HepG2 (cell line): ENCODE data around the gene RBM45. TPM values are rescaled to one million over a fixed set of nuclear protein-coding genes. Genes with fewer than 3 reads are reported as not detected.

Source experiments
- BRCA1 ChIP-seq: sonication (generic); formaldehyde crosslinking; IDR thresholded peaks from 2 replicates; pipeline ENCODE4 v1.4.0; 2020; ENCODE audit warnings: missing genetic modification reagents
- CHD2 ChIP-seq: IDR thresholded peaks from 2 replicates; pipeline ENCODE4 v1.6.1; 2011; ENCODE audit warnings: low read depth, low read length, improper control_type of control experiment
- GFI1 ChIP-seq: sonication (generic); formaldehyde crosslinking; IDR thresholded peaks from 2 replicates; pipeline ENCODE4 v1.5.0; 2020; ENCODE audit warnings: missing genetic modification reagents, mild to moderate bottlenecking, borderline replicate concordance
- HOXA3 ChIP-seq: sonication (generic); formaldehyde crosslinking; IDR thresholded peaks from 2 replicates; pipeline ENCODE4 v1.5.0; 2020; ENCODE audit warnings: missing genetic modification reagents
- HOXA9 ChIP-seq: sonication (generic); formaldehyde crosslinking; IDR thresholded peaks from 2 replicates; pipeline ENCODE4 v1.8.1; 2022; ENCODE audit warnings: missing genetic modification reagents, mild to moderate bottlenecking, moderate library complexity, borderline replicate concordance
- LCORL ChIP-seq, 2 experiments: fragments of 450-650 bp in 1 of 2; sonication (generic) in 1 of 2; formaldehyde crosslinking in 1 of 2; IDR thresholded peaks; 2 replicates each; pipeline versions ENCODE4 v1.5.0 to v1.6.1; 2017 to 2020; ENCODE audit warnings: antibody characterized with exemption in 1 of 2, missing genetic modification reagents in 1 of 2
- MBD4 ChIP-seq: IDR thresholded peaks from 2 replicates; pipeline ENCODE4 v1.6.1; 2012; ENCODE audit warnings: low read length, inconsistent platforms, borderline replicate concordance
- NAIF1 ChIP-seq: sonication (generic); formaldehyde crosslinking; IDR thresholded peaks from 2 replicates; pipeline ENCODE4 v1.5.0; 2020; ENCODE audit warnings: mild to moderate bottlenecking, missing genetic modification reagents, borderline replicate concordance
- NFATC3 ChIP-seq: sonication (generic); formaldehyde crosslinking; IDR thresholded peaks from 2 replicates; pipeline ENCODE4 v1.5.1; 2020; ENCODE audit warnings: mild to moderate bottlenecking, missing genetic modification reagents
- ZNF20 ChIP-seq: sonication (generic); formaldehyde crosslinking; IDR thresholded peaks from 2 replicates; pipeline ENCODE4 v1.4.0; 2020; ENCODE audit warnings: mild to moderate bottlenecking, moderate library complexity, missing genetic modification reagents
- ZNF264 ChIP-seq: sonication (generic); formaldehyde crosslinking; IDR thresholded peaks from 2 replicates; pipeline ENCODE4 v1.4.0; 2020; ENCODE audit warnings: missing genetic modification reagents
- ZNF33A ChIP-seq: sonication (generic); formaldehyde crosslinking; IDR thresholded peaks from 2 replicates; pipeline ENCODE4 v1.5.1; 2020; ENCODE audit warnings: missing genetic modification reagents, mild to moderate bottlenecking, moderate library complexity, borderline replicate concordance
- ZNF629 ChIP-seq: sonication (generic); formaldehyde crosslinking; conservative IDR thresholded peaks from 2 replicates; pipeline ENCODE4 v1.5.0; 2020; ENCODE audit warnings: missing genetic modification reagents
- ZNF672 ChIP-seq: sonication (generic); formaldehyde crosslinking; IDR thresholded peaks from 2 replicates; pipeline ENCODE4 v1.8.1; 2022; ENCODE audit warnings: missing genetic modification reagents
- ZNF879 ChIP-seq: sonication (generic); formaldehyde crosslinking; IDR thresholded peaks from 2 replicates; pipeline ENCODE4 v1.8.1; 2023; ENCODE audit warnings: missing genetic modification reagents
- ZSCAN22 ChIP-seq: sonication (generic); formaldehyde crosslinking; IDR thresholded peaks from 2 replicates; pipeline ENCODE4 v1.4.0; 2020; ENCODE audit warnings: mild to moderate bottlenecking, missing genetic modification reagents
- polyA plus RNA-seq, 8 experiments: library from polyadenylated mRNA; depleted of rRNA in 3 of 8; stranded (reverse) in 7 of 8; unstranded in 1 of 8; fragments of >200 nt; fragmentation: Illumina TruSeq in 4 of 8; extraction: Trizol in 4 of 8; gene quantifications; 2 replicates each; pipeline versions ENCODE4 v1.2.1 to v1.2.3, GENCODE V29; 2011 to 2016; ENCODE audit warnings: low read depth in 4 of 8, missing spikeins in 1 of 8, mixed read lengths in 1 of 8; ENCODE audit not compliant: insufficient read depth in 1 of 8
- total RNA-seq, 5 experiments: library from RNA; depleted of rRNA; stranded (reverse); fragments of >200 nt; fragmentation: Illumina TruSeq; extraction: Trizol; gene quantifications; 2 replicates each; pipeline ENCODE4 v1.2.3, GENCODE V29; 2016; ENCODE audit warnings: low read depth in 1 of 5
- TF ChIP-seq, protein P1 (sequence below): sonication (generic); formaldehyde crosslinking; IDR thresholded peaks from 2 replicates; pipeline ENCODE4 v1.5.1; 2020; ENCODE audit warnings: missing genetic modification reagents, mild to moderate bottlenecking, borderline replicate concordance
- TF ChIP-seq, protein P2 (sequence below), 2 experiments: IDR thresholded peaks; 2 replicates each; pipeline ENCODE4 v1.6.1; 2011 to 2012; ENCODE audit warnings: low read length in 2 of 2, borderline replicate concordance in 1 of 2, low read depth in 1 of 2, mild to moderate bottlenecking in 1 of 2, moderate library complexity in 1 of 2
- TF ChIP-seq, protein P3 (sequence below): sonication (generic); formaldehyde crosslinking; IDR thresholded peaks from 2 replicates; pipeline ENCODE4 v1.4.0; 2020; ENCODE audit warnings: missing genetic modification reagents, borderline replicate concordance

Gene RBM45
- total and polyA plus RNA-seq, 2 of the 13 experiments (the other 11 are each of a cell fraction or from before 2014, with no cell fraction given) = 5.7 to 25.2 TPM

DNA sequence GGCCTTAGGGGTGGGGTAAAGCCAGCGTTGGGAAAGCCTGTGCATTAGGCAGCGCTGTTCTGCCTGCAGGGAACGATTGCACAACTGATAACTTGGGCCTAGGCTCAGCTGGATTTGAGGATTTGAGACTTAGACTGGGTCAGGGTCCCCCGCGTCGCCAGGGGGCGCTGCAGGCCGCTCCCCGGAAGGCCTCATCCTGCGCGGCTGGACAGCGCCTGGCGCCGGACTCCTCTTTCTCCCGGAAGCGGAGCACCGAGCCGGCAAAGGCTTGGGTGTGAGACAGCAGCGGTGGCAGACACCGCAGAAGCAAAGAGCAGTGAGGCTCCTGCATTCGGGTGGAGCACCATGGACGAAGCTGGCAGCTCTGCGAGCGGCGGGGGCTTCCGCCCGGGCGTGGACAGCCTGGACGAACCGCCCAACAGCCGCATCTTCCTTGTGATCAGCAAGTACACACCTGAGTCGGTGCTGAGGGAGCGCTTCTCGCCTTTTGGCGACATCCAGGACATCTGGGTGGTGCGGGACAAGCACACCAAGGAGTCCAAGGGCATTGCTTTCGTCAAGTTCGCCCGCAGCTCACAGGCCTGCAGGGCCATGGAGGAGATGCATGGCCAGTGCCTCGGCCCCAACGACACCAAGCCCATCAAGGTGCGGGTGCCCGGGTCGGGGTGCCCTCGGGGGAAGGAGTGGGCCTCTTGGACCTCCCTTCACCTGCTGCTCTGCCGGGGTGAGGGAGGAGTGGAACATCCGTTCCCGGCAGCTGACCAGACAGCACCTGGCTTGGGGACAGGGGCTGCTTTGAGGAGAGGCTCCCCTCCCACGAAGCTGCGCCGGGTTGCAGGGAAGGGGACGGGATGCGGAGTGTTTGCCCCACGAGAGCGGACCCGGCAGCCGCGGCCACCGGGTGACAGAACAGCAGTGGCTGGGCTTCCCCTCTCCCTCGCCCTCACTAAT lies at the start of gene RBM45 (continued):
- TF ChIP-seq NFATC3 (CRISPR knock-in tag) (peak; percentile 70), MBD4 (no peak), ZNF629 (peak; percentile 46; the same call in 1 of the 2 replicates), NAIF1 (no peak), ZNF879 (no peak), HOXA9 (CRISPR knock-in tag) (peak; percentile 73), ZNF672 (CRISPR knock-in tag) (peak; percentile 93), GFI1 (peak; percentile 64; the same call in 1 of the 2 replicates), ZNF20 (CRISPR knock-in tag) (no peak; the same call in 1 of the 2 replicates), ZNF33A (peak; percentile 26; the same call in 1 of the 2 replicates), CHD2 (no peak; the same call in 1 of the 2 replicates), HOXA3 (peak; percentile 90), LCORL (IDR thresholded peaks at IDR 0.05) (peak; percentile 44; the same call in 1 of the 2 replicates), LCORL (CRISPR knock-in tag; IDR thresholded peaks at IDR 0.05) (peak; percentile 94), ZNF264 (no peak; the same call in 1 of the 2 replicates), BRCA1 (CRISPR knock-in tag) (peak; percentile 88; the same call in 1 of the 2 replicates), ZSCAN22 (CRISPR knock-in tag) (0 out of 2 replicates have a peak, but pooled peaks have one; percentile 54)
- TF ChIP-seq, protein P1, sequence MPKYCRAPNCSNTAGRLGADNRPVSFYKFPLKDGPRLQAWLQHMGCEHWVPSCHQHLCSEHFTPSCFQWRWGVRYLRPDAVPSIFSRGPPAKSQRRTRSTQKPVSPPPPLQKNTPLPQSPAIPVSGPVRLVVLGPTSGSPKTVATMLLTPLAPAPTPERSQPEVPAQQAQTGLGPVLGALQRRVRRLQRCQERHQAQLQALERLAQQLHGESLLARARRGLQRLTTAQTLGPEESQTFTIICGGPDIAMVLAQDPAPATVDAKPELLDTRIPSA (CRISPR knock-in tag) = 0 out of 2 replicates have a peak, but pooled peaks have one; percentile 26
- TF ChIP-seq, protein P2, sequence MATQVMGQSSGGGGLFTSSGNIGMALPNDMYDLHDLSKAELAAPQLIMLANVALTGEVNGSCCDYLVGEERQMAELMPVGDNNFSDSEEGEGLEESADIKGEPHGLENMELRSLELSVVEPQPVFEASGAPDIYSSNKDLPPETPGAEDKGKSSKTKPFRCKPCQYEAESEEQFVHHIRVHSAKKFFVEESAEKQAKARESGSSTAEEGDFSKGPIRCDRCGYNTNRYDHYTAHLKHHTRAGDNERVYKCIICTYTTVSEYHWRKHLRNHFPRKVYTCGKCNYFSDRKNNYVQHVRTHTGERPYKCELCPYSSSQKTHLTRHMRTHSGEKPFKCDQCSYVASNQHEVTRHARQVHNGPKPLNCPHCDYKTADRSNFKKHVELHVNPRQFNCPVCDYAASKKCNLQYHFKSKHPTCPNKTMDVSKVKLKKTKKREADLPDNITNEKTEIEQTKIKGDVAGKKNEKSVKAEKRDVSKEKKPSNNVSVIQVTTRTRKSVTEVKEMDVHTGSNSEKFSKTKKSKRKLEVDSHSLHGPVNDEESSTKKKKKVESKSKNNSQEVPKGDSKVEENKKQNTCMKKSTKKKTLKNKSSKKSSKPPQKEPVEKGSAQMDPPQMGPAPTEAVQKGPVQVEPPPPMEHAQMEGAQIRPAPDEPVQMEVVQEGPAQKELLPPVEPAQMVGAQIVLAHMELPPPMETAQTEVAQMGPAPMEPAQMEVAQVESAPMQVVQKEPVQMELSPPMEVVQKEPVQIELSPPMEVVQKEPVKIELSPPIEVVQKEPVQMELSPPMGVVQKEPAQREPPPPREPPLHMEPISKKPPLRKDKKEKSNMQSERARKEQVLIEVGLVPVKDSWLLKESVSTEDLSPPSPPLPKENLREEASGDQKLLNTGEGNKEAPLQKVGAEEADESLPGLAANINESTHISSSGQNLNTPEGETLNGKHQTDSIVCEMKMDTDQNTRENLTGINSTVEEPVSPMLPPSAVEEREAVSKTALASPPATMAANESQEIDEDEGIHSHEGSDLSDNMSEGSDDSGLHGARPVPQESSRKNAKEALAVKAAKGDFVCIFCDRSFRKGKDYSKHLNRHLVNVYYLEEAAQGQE (IDR thresholded peaks at IDR 0.05; ENCODE audit: borderline replicate concordance in 1 of 2, low read depth in 1 of 2, low read length in 2 of 2) = peak; percentile 60 to 92
- TF ChIP-seq, protein P3, sequence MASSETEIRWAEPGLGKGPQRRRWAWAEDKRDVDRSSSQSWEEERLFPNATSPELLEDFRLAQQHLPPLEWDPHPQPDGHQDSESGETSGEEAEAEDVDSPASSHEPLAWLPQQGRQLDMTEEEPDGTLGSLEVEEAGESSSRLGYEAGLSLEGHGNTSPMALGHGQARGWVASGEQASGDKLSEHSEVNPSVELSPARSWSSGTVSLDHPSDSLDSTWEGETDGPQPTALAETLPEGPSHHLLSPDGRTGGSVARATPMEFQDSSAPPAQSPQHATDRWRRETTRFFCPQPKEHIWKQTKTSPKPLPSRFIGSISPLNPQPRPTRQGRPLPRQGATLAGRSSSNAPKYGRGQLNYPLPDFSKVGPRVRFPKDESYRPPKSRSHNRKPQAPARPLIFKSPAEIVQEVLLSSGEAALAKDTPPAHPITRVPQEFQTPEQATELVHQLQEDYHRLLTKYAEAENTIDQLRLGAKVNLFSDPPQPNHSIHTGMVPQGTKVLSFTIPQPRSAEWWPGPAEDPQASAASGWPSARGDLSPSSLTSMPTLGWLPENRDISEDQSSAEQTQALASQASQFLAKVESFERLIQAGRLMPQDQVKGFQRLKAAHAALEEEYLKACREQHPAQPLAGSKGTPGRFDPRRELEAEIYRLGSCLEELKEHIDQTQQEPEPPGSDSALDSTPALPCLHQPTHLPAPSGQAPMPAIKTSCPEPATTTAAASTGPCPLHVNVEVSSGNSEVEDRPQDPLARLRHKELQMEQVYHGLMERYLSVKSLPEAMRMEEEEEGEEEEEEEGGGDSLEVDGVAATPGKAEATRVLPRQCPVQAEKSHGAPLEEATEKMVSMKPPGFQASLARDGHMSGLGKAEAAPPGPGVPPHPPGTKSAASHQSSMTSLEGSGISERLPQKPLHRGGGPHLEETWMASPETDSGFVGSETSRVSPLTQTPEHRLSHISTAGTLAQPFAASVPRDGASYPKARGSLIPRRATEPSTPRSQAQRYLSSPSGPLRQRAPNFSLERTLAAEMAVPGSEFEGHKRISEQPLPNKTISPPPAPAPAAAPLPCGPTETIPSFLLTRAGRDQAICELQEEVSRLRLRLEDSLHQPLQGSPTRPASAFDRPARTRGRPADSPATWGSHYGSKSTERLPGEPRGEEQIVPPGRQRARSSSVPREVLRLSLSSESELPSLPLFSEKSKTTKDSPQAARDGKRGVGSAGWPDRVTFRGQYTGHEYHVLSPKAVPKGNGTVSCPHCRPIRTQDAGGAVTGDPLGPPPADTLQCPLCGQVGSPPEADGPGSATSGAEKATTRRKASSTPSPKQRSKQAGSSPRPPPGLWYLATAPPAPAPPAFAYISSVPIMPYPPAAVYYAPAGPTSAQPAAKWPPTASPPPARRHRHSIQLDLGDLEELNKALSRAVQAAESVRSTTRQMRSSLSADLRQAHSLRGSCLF (CRISPR knock-in tag) = peak; percentile 4; the same call in 1 of the 2 replicates
